Peyer's patch (tissue), 4 donors: ENCODE data around the gene STIMATE. TPM values are rescaled to one million over a fixed set of nuclear protein-coding genes. Genes with fewer than 3 reads are reported as not detected.

Source experiments
- DNase-seq, 3 donors: peaks; one replicate each; pipeline ENCODE4 v3.0.0-alpha.2; 2017 to 2019
- H3K27ac ChIP-seq, 4 donors: fragments of 200-600 bp; sonication (generic); one replicate each; pipeline ENCODE4 v1.5.1; 2016 to 2019
- H3K27me3 ChIP-seq, 2 donors: fragments of 200-600 bp; sonication (generic); one replicate each; pipeline ENCODE4 v1.5.1; 2019
- H3K36me3 ChIP-seq, 3 donors: fragments of 200-600 bp; sonication (generic); one replicate each; pipeline ENCODE4 v1.5.1; 2016 to 2019
- H3K4me1 ChIP-seq, 4 donors: fragments of 200-600 bp; sonication (generic); one replicate each; pipeline ENCODE4 v1.5.1; 2016 to 2019
- H3K4me3 ChIP-seq, 4 donors: fragments of 200-600 bp; sonication (generic); 1 replicate in 3 of 4; 2 replicates in 1 of 4; pipeline ENCODE4 v1.5.1; 2016 to 2019; ENCODE audit warnings: mild to moderate bottlenecking in 1 of 4
- H3K9me3 ChIP-seq, 4 donors: fragments of 200-600 bp; sonication (generic); one replicate each; pipeline ENCODE4 v1.5.1; 2016 to 2019; ENCODE audit warnings: mild to moderate bottlenecking in 1 of 4
- CTCF ChIP-seq, 6 experiments: fragments of 450-650 bp in 4 of 6; fragments of 200-600 bp in 2 of 6; sonication (generic) in 1 of 6; IDR thresholded peaks; one replicate each; pipeline ENCODE4 v1.5.1; 2017 to 2019; ENCODE audit warnings: antibody characterized with exemption in 6 of 6, mild to moderate bottlenecking in 3 of 6, moderate library complexity in 1 of 6
- POLR2A ChIP-seq, 2 donors: fragments of 450-650 bp; IDR thresholded peaks; one replicate each; pipeline ENCODE4 v1.5.1; 2017; ENCODE audit warnings: antibody characterized with exemption in 2 of 2, mild to moderate bottlenecking in 2 of 2, moderate library complexity in 2 of 2
- total RNA-seq, 4 donors: library from RNA; depleted of rRNA; stranded (reverse); fragments of >200 nt; gene quantifications; one replicate each; pipeline ENCODE4 v1.1.0, GENCODE V29; 2016

STIMATE gene
- total RNA-seq, 4 donors from 2014 or later = 16.1 to 91.6 (median 17.0) TPM

DNA sequence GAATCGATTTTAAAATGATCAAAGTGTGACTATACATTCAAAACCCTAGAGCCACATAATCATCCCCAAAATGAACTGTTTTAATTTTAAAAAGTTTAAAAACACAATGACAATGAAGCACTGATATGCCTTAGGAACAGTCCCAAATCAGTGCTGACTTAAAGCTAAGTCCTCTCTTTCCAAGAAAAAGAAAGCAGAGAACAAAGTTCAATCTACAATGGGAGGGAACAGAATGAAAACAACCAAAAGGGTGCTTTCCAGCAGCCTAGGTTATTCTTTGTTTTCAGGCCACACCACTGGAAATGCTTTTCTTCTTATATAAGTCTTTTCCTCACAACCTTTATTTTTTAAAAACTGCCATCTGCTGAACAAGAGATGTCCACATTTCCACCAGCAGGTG lies 7.2 kb upstream of the STIMATE start:
- no peaks in the 10 kb centered on the region for H3K27me3 ChIP-seq
- H3K4me1 ChIP-seq = no peaks in the 10 kb centered on the region
- DNase-seq = no peak
- H3K36me3 ChIP-seq = peaks cover 0 to 23% (median 0%) of the 10 kb centered on the region in 3 donors
- no peak overlapping the region for H3K27ac ChIP-seq
- H3K9me3 ChIP-seq = no peaks in the 10 kb centered on the region
- TF ChIP-seq CTCF (IDR thresholded peaks at IDR 0.05) (no peak), POLR2A (IDR thresholded peaks at IDR 0.05) (no peak)
- no peak overlapping the region for H3K4me3 ChIP-seq

DNA sequence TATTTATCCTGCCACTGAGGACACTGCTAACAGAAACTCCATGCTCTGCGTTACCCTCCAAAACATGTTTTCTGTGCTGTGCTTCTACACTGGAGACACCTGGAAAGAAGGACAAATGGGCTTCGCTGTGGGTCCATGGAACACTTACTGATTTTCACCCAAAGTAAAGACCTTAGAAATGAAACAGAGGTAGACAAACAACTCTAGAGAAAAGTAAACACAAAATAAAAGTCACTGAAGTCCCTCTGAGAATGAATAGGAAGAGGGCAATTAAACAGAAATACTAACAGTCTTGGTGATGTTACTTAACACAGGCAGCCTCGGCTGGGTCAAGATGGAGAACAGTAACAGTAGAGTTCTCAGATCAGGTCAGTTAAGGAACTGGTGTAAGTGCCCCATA lies 6.7 kb upstream of the STIMATE start:
- TF ChIP-seq CTCF (IDR thresholded peaks at IDR 0.05) (no peak), POLR2A (IDR thresholded peaks at IDR 0.05) (no peak)
- H3K9me3 ChIP-seq = no peaks in the 10 kb centered on the region
- peaks cover 0 to 23% (median 0%) of the 10 kb centered on the region in 3 donors for H3K36me3 ChIP-seq
- H3K27ac ChIP-seq = no peak overlapping the region
- no peaks in the 10 kb centered on the region for H3K27me3 ChIP-seq
- DNase-seq = no peak
- H3K4me1 ChIP-seq = no peaks in the 10 kb centered on the region
- no peak overlapping the region for H3K4me3 ChIP-seq

- no peak for TF ChIP-seq POLR2A (IDR thresholded peaks at IDR 0.05)
- Histone ChIP-seq H3K27me3 (no peaks in the 10 kb centered on the region), H3K4me3 (peak overlapping the region; percentile 70 to 96 (median 90)), H3K27ac (peak overlapping the region in 3 of 4 donors; percentile 67 to 79 (median 76)), H3K4me1 (peaks cover 0 to 46% (median 6%) of the 10 kb centered on the region in 4 donors), H3K36me3 (no peaks in the 10 kb centered on the region), H3K9me3 (no peaks in the 10 kb centered on the region)
- no peak for DNase-seq
Observed at GRCh38 chr3:52896613-52897012, 735 bp downstream of the STIMATE start.

- H3K9me3 ChIP-seq = no peaks in the 10 kb centered on the region
- DNase-seq = no peak
- no peaks in the 10 kb centered on the region for H3K27me3 ChIP-seq
- no peak overlapping the region for H3K27ac ChIP-seq
- peak overlapping the region in 3 of 4 donors; percentile 89 to 96 (median 92) for H3K4me3 ChIP-seq
- no peaks in the 10 kb centered on the region for H3K36me3 ChIP-seq
- peaks cover 0 to 51% (median 7%) of the 10 kb centered on the region in 4 donors for H3K4me1 ChIP-seq
- TF ChIP-seq POLR2A (IDR thresholded peaks at IDR 0.05) = no peak
- TF ChIP-seq CTCF (IDR thresholded peaks at IDR 0.05) = no peak
Observed at GRCh38 chr3:52896151-52896550, 1.2 kb downstream of the STIMATE start.

GRCh38 chr3:52895418-52895817 lies 1.9 kb downstream of the STIMATE start:
- H3K27me3 ChIP-seq = no peaks in the 10 kb centered on the region
- H3K9me3 ChIP-seq = no peaks in the 10 kb centered on the region
- H3K27ac ChIP-seq = no peak overlapping the region
- no peaks in the 10 kb centered on the region for H3K36me3 ChIP-seq
- H3K4me3 ChIP-seq = no peak overlapping the region
- no peak for DNase-seq
- peaks cover 0 to 52% (median 8%) of the 10 kb centered on the region in 4 donors for H3K4me1 ChIP-seq
- TF ChIP-seq POLR2A (IDR thresholded peaks at IDR 0.05) (no peak), CTCF (IDR thresholded peaks at IDR 0.05) (no peak)

DNA sequence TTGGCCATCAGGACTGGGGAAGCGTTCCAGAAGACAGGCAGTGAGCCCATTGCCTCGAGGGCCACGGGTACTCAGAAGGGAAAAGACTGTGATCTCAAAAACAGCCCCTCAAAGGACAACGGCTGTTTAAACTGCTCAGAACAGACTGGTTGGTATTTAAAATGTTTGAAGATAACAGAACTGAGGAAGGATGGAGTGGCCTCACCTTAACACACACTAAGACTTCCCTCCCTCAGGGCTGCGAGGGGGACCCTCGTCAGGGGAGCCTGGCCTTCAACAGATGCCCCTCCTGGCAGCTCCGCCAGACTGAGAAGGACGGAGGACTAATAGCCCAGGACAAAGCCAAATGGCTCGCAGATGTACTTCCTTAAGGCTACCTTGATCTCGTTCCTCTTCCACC lies 2.6 kb downstream of the STIMATE start:
- Histone ChIP-seq H3K4me3 (no peak overlapping the region), H3K27ac (no peak overlapping the region), H3K4me1 (peaks cover 0 to 52% (median 8%) of the 10 kb centered on the region in 4 donors), H3K9me3 (no peaks in the 10 kb centered on the region), H3K27me3 (no peaks in the 10 kb centered on the region), H3K36me3 (no peaks in the 10 kb centered on the region)
- no peak for DNase-seq
- TF ChIP-seq POLR2A (IDR thresholded peaks at IDR 0.05) (no peak), CTCF (IDR thresholded peaks at IDR 0.05) (no peak)
